ENCODE data around the gene EIF4B. TPM values are rescaled to one million over a fixed set of nuclear protein-coding genes. Genes with fewer than 3 reads are reported as not detected.
A peak's percentile ranks its signal among the peaks of the same experiment; 100 is the strongest.
"Not testable (repeated sequence)": the region's sequence is repeated elsewhere in the genome, so short reads cannot be mapped to it uniquely, and the experiment has no call there.

Gene EIF4B, protein sequence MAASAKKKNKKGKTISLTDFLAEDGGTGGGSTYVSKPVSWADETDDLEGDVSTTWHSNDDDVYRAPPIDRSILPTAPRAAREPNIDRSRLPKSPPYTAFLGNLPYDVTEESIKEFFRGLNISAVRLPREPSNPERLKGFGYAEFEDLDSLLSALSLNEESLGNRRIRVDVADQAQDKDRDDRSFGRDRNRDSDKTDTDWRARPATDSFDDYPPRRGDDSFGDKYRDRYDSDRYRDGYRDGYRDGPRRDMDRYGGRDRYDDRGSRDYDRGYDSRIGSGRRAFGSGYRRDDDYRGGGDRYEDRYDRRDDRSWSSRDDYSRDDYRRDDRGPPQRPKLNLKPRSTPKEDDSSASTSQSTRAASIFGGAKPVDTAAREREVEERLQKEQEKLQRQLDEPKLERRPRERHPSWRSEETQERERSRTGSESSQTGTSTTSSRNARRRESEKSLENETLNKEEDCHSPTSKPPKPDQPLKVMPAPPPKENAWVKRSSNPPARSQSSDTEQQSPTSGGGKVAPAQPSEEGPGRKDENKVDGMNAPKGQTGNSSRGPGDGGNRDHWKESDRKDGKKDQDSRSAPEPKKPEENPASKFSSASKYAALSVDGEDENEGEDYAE
- 290 and 314 TPM in 2 replicates for total RNA-seq (2014; rRNA removed; shearing (Covaris generic))

DNA sequence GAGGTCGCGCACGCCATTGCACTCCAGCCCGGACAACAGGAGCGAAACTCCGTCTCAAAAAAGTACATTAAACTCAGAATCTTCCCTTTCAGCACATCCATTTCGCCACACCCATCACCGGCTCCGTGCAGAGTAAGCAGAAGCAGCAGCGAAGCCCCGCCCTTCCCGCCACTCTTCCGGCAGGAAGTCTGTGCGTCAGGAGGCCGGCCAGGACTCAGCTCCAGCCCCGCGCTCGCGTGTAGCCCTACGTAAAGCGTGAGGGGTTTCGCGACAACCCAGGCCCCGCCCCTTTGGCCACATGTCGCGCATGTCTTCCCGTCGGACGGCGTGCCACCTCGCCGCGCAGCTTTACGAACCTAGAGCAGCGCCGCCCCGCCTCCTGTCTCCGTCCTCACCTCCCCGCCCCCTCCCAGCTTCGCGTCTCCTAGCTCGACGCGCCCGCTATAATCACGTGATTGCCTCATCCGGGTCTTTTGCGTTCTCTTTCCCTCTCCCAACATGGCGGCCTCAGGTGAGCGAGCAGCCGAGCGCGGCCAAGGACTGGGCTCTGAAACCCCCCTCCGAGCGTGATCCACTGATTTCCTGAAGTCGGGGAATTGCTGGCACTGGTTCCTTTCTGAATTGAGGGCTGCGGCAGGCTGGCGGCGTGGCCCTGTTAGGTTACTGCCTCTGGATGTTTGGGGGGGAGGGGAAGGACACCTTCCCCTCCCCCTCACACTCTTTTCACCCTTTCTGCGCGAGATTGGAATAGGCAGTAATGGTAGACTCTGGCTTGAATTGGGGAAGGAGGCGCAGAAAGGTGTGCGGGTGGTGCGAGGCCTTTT, at the start of gene EIF4B:
TSS of gene EIF4B (plus strand) at position 471 of the 824 bp plus-strand sequence. CDS start at position 499, 28 bp downstream.
- peak; percentile 97 for DNase-seq (ENCODE audit: low spot score)

DNA sequence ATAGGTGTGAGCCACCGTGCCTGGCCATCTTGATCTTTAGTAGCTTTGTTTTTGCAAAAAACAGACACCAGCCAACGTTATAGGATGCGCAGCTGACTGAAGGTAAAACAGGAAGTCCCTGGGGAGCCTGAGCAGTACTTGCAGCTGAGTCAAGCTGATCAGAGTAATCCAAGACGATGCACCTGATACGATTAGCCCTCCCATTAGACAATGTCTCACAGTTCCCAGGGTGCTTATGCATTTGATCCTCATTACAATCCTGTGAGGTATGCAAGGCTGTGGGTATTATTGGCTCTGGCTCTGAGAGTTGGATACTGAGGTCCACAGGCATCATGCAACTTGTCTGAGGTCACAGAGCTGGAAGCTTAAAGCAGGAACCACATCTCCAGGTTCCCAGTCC, 49.3 kb upstream of the EIF4B start:
- DNase-seq (ENCODE audit: low spot score): peak; percentile 63

DNA sequence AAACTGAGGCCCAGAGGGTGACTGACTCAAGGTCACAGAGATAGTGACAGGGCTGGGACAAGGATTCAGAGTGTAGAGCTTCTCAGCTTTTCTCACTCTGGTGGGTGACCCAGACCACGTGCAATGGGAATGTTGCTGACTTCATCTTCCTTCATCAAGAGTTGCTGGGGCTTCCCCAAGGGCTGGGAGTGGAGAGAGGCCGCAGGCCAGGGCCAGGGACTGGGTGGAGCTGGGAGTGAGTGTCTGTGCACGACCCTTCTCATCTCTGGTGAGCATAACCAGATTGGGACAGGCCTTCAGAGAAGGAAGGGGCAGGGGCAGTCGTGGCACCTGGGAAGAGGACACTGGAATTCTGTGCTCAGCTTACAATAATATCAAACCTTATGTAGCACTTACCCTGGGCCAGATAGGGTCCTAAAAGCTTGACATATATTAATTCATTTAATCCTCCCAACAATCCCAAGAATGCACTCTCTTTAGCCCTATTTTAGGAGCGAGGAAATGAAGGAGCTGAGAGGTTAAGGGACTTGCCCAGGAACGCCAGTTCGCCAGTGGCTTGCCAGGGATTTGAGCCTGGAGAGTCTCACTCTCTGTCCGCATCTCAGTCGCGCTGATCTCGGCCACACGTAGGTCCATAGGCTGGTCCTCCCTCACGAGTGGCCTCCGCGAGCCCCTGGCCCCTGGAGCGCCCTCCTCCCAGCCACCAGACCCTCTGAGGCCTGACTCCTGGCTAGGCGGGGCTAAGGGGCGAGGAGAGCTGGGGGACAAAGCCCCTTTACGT, 41.5 kb upstream of the EIF4B start:
- DNase-seq (ENCODE audit: low spot score): no peak

DNA sequence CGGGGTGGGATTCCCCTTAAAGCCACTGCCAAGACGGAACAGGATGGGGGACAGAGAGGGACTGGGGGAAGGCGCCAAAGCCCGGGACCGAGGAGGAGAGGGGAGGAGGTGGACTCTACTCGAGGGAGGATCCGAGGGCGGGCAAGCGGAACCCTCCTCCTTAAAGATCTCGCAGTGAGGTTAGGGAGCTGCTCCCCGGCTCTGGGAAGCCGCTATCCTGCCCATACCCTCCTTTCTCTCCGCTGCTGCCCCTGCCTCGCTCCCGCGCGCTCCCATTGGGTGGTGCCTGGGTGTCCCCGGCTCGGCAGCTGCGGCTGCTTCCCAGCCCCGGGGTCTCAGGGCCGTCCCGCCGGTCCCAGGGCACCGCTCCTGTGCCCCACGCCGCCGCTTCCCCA, 40.9 kb upstream of the EIF4B start:
- no peak for DNase-seq (ENCODE audit: low spot score)

DNA sequence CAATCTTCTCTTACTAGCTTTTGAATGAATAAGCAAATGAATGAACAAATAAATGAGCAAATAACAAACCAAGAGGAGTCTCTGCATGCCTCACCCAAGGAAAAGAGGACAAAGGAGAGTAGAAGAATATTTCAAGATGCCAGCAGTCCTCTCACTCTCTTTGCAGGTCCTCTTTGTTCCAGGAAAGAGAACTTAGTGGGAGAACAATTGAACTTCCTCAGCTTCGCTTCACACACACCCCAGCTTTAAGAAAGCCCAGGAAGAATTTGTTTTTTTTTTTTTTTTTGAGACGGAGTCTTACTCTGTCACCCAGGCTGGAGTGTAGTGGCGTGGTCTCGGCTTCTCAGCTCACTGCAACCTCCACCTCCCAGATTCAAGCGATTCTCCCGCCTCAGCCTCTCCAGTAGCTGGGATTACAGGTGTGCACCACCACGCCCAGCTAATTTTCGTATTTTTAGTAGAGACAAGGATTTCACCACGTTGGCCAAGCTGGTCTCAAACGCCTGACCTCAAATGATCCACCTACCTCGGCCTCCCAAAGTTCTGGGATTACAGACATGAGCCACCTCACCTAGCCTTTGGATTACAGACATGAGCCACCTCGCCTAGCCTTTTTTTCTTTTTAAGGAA, 37.0 kb upstream of the EIF4B start:
- DNase-seq (ENCODE audit: low spot score): no peak

DNA sequence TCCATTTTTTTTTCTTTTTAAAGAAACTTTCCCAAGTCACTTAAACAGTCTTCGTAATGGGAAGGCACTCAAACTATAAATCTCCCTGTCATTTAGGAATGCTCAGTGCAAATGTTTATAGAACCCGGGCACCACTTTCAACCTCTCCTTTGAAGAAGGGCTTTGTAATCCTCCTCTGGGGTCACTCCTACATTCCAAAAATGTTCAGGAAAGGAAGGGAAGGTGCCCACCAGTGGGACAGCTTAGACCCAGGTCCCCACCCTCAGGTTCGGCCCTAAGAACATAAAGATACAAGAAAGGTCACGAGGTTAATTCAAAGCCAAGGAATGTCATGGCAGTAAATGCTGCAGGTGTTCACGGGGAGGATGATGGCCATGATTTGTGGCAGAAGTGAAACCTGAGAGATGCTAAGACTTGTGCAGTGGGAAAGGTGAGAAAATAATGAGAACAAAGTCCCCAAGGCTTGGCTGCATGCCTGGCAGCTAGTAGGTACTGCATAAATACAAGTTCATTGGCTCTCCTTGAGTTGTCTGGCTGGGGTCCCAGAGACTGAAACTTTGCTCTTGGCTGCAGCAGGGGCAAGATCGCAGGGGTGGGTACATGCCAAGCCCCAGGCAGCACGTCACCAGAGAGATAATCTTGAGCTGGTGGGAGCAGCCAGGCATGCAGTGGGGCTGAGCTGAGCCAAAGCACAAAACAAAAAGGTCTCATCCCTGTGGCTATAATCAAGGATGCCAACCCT, 36.3 kb upstream of the EIF4B start:
- peak; percentile 86 for DNase-seq (ENCODE audit: low spot score)

DNA sequence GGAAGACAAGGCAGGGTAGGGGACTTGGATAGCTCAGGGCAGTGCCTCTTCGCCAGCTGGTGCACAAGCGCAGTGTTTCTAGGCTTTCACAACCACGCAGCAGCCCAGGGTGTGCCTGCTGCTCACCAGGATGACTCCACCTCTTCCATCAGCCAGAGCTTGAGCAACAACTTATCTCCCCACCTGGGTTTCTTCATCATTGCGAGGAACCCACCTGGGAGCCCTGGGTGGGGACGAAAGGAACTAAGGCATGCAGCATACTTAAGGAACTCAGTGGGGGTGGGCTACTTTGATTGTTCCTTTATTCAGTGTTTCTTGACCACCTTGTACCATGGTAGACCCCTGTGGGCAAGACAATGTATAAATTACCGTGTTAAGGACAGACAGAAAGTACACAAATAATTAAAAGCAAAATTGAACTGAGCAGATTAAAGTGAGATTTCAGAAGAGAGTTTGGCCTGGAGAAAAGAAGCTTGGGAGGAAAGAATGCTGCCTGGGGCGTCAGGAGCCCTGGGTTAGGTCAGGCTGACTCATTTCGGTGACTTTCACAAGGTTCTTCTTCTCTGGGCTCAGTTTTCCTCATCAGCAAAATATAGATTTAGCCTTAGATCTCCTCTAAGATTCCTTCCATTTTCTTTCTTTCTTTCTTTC, 34.5 kb upstream of the EIF4B start:
- DNase-seq (ENCODE audit: low spot score): peak; percentile 82

DNA sequence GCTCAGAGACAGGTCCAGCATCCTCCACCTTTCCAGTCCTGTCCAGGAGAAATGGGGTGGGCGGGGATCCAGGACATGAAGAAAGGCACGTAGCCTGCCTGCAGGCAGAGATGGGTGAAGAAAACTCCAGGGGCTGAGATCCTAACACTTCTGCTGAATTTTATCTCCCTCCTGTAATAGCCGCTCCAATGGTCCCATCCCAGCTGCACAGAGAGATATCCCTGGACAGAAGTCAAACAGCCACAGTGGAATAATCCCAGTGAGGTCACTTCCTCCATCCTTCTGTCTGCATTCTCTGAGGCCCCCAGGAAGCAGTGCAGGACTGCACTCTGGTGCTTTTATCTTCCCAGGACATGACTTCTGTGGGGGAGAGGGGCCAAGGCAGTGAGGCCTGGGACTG, 31.1 kb upstream of the EIF4B start:
- DNase-seq (ENCODE audit: low spot score): no peak

DNA sequence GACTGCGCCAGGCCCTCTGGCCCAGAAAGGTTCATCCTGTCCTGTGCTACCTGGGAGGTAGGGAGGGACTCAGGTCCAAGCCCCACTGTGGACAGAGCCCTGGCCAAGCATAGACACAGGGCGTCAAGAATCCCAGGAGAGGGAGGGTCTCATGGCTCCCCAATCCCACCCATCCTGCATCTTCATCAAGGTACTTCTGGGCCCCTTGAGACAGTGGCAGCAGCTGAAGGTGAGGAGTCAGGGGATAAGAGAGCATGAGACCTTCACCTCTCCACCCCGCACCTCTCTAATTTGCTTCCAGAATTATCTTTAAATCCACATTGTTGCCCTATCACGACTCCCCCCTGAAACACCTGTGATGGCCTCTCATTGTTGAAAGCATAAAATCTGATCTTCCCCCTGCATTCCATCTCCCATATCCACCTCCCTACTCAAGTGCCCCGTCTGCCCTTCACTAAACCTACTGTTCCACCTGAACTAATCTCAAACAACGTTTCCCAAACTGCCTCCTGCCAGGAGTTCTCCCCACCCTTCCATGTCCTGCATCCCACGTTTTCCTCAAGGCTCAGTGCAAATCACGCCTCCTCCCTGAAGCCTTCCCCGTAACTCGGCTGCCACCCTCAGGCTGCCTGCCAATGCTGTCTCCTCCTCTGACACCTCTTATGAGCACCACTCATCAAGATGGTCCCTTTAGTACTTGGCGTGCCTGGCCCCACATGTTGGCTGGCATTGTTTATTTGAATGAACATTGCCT, 30.3 kb upstream of the EIF4B start:
- DNase-seq (ENCODE audit: low spot score): peak; percentile 82

DNA sequence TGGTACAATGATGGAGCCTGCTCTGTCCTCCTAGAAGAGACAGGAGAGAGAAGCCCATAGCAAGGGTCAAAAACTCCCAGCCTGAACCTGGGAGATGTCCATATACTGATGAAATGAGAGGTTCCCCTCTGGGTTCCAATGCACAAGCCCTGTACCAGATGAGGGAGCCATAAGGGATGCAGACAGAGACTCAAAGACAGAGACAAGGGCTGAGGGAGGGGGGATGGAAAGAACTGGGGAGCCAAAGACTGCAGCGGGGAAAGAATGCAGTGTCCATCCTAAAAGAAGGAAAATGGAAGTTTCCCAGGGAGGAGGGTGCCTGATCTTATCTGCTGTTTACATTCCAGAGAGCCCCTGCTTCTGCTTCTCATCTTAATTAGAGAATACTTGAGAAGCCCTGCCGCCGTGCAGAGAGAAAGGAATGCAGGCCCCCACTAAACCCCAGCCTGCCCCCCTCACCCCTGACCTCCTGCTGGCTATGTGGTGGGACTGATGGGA, 29.6 kb upstream of the EIF4B start:
- DNase-seq (ENCODE audit: low spot score): peak; percentile 82

DNA sequence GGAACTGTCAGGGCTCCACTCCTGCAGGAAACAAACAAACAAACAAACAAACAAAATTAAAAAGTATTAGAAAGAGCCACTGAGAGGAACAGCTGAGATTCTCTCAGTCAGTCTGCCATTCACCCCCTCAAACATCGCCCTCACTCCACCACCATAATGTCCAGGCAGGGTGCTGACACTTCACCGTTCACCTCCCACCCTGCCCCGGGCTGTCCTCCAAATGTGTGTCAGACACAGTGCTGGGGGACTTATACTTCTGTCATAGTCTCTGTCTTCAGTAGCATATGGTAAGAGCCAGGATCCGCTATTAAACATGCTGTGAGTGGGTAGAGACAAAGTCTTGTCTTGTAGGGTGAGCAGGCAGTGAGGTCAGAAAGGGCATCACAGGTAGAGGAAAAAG, 29.1 kb upstream of the EIF4B start:
- DNase-seq (ENCODE audit: low spot score): no peak

DNA sequence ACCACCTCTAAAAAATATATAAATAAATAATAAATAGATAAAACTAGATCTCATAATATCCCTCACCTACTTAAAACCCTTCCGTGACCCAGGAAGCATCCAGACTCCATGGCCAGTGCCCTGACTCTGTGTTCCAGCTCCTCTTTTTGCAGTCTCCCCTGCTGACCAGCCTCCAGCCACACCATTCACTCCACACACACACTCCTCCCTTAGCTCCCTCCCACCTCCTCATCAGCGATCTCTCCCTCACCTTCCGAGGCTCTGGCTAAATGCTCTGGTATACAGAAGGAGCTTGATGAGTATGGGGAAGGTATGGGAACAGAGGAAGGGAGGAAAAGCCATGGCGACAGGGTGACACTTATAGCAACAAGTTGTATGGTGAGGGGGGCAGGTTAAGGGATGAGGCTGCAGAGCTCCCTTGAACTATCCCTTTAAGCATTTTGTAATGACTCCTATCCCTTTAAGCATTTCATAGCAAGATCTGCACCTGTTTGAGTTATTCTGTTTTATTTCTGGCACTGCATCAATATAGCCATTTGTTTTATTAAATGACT, 26.1 kb upstream of the EIF4B start:
- no peak for DNase-seq (ENCODE audit: low spot score)

DNA sequence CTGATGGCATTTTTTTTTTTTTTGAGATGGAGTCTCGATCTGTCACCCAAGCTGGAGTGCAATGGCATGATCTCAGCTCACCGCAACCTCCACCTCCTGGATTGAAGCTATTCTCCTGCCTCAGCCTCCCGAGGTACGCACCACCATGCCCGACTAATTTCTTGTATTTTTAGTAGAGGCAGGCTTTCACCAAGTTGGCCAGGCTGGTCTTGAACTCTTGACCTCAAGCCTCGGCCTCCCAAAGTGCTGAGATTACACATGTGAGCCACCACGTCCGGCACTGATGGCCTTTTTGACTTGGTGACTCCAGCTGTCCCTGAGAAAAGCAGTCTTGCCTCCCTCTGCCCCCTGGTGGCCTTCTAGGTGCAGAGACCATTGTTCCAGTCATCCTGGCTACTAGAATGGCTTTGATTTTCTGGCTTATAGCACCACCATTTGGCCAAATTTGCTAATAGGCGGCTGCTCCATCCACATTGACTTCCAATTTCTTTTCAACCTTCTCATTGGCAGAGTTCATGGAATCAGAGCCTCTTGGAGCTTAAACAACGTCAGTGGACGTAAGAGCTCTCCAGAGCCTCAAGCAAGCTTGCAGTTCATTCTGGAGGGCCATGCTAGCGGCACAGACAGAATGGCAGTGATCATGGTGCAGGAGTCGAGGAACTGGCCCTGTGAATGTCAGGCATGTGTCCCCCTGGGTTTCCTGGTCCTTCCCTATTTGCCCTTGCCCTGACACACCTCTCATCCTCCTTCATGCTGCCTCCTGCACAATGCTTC, 25.4 kb upstream of the EIF4B start:
- peak; percentile 95 for DNase-seq (ENCODE audit: low spot score)

DNA sequence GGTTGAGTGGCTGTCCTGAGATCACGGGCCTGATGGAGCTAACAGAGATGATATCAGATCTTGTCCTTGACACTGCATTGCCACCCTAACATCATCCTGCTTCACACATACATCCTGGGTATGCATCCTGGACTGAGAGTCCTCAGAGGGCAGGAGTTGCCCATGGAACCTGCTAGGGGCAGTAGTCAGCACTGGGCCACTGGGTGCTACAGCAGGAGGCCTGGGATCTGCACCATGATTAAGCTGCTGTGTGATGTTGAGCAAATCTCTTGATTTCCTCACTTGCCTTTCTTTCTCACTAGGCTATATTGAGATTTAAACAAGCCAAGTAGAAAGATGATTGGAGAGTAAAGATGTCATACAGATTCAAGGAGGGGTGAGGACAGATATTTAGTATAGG, 22.1 kb upstream of the EIF4B start:
- DNase-seq (ENCODE audit: low spot score): no peak

DNA sequence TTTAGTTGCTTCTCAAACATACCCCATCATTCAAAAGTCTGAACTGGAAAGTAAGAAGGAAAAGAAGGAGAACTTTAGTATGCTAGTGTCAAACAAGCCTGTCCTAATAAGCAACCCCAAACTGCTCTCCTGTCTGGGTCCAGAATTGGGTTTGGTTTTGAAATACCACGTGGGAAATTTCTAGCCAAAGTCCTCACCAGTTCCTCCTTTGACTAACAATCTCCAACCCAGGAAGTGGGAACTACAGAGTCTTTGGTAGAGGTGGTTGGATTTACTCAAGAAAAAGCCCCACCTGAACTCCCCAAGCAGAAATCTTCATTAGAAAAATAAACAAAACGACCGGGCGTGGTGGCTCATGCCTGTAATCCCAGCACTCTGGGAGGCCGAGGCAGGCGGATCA, 17.4 kb upstream of the EIF4B start:
- no peak for DNase-seq (ENCODE audit: low spot score)

DNA sequence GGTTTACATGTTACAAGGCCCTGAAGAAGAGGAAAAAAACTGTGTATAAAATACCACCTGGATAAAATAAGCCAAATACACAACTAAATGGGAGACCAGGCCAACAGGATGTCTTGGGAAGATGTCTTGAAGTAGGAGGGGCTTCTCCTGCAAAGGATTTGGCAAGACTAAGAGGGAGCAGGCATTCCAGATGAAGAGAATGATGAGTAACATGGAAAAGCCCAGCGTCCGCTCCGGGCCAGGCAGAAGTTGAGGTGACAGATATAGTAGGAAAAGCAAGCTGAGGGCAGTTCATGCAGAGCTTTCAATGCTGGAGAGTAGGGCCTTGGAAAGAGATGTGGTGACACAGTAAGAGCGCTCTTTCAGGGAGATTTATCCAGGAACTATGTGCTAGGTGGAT, 16.1 kb upstream of the EIF4B start:
- peak; percentile 57 for DNase-seq (ENCODE audit: low spot score)

DNA sequence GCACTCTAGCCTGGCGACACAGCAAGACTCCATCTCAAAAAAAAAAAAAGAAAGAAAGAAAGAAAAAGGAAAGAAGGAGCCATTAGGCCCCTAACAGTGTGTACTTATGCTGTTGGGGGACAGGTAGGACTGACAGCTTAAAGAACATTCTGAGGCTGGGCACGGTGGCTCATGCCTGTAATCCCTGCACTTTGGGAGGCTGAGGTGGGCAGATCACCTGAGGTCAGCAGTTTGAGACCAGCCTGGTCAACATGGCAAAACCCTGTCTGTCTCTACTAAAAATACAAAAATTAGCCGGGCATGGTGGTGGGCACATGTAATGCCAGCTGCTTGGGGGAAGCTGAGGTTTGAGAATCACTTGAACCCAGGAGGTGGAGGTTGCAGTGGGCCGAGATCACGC, 14.0 kb upstream of the EIF4B start:
- DNase-seq (ENCODE audit: low spot score): not testable (repeated sequence)

Measured in A172 (cell line).